K562 (cell line): Measurements from ENCODE around the gene MLANA. TPM values are rescaled to one million over a fixed set of nuclear protein-coding genes. Genes with fewer than 3 reads are reported as not detected.

Source experiments
- ATAC-seq: fragments of 200-7000 bp; cut with Tn5 transposase; 3 replicates; pipeline ENCODE4 v1.9.1; 2020; ENCODE audit warnings: moderate library complexity
- BruUV-seq: library from RNA; stranded (reverse); fragments of 400-500 nt; replicated peaks from 2 replicates; lab custom pipeline; 2021; lab: Mats Ljungman, UMichigan
- CTCF ChIA-PET: fragments of 300-600 bp; formaldehyde crosslinking; extraction: SDS; loops from one replicate; lab custom pipeline; 2021; ENCODE audit warnings: low intra/inter-chr PET ratio; lab: Yijun Ruan, JAX
- POLR2A ChIA-PET: fragments of 300-600, 350-650 bp; sonication (Branson Sonifier 250); formaldehyde crosslinking; extraction: SDS; loops from one replicate; lab custom pipeline; 2021; ENCODE audit warnings: antibody characterized with exemption, inconsistent platforms; lab: Yijun Ruan, JAX
- DNase-seq, 4 experiments: peaks; one replicate each; pipeline versions ENCODE4 v3.0.0 to v3.0.0-alpha.2; 2011 to 2018; ENCODE audit warnings: low spot score in 3 of 4, mixed read lengths in 3 of 4; ENCODE audit errors: extremely low read depth in 1 of 4
- FAIRE-seq: peaks from 2 replicates; lab custom pipeline; 2011; peaks lifted over from hg19 to GRCh38; lab: Jason Lieb, UNC
- H2AFZ ChIP-seq: 2 replicates; pipeline ENCODE4 v1.6.0; 2011; ENCODE audit warnings: low read depth, low read length, control low read depth, inconsistent platforms
- H3K27ac ChIP-seq: fragments of 200-600 bp; 3 replicates; pipeline ENCODE4 v1.8.0; 2011; ENCODE audit warnings: low read depth, mild to moderate bottlenecking, control low read depth, inconsistent platforms, low read length, moderate library complexity, mixed read lengths; ENCODE audit errors: extremely low read depth
- H3K27me3 ChIP-seq, 2 experiments: fragments of 300-600 bp in 1 of 2; 2 replicates in 1 of 2; 3 replicates in 1 of 2; pipeline versions ENCODE4 v1.6.0 to v1.8.0; 2011; ENCODE audit warnings: inconsistent platforms in 2 of 2, low read length in 2 of 2, mild to moderate bottlenecking in 1 of 2, mixed read lengths in 1 of 2, moderate library complexity in 1 of 2; ENCODE audit not compliant: control insufficient read depth in 2 of 2, insufficient read depth in 2 of 2
- H3K36me3 ChIP-seq: fragments of 300-600 bp; 3 replicates; pipeline ENCODE4 v1.8.0; 2011; ENCODE audit warnings: mild to moderate bottlenecking, low read length, inconsistent platforms; ENCODE audit not compliant: control insufficient read depth, insufficient read depth
- H3K4me1 ChIP-seq, 2 experiments: fragments of 200-600 bp in 1 of 2; replicated peaks in 1 of 2; 2 replicates in 1 of 2; 3 replicates in 1 of 2; pipeline versions ENCODE4 v1.5.1 to v1.8.0; 2011; ENCODE audit warnings: inconsistent platforms in 2 of 2, low read length in 2 of 2, mild to moderate bottlenecking in 1 of 2, mixed read lengths in 1 of 2, moderate library complexity in 1 of 2; ENCODE audit not compliant: control insufficient read depth in 2 of 2, insufficient read depth in 2 of 2
- H3K4me2 ChIP-seq: 2 replicates; pipeline ENCODE4 v1.6.1; 2011; ENCODE audit warnings: low read length, control low read depth, inconsistent platforms, mixed read lengths; ENCODE audit not compliant: insufficient read depth
- H3K4me3 ChIP-seq: fragments of 200-600 bp; sonication (generic), shearing (Covaris generic); 2 replicates; pipeline ENCODE4 v1.5.1; 2016; ENCODE audit warnings: control low read depth, inconsistent platforms
- H3K79me2 ChIP-seq: fragments of 200-600 bp; 3 replicates; pipeline ENCODE4 v1.8.0; 2011; ENCODE audit warnings: low read length, inconsistent platforms; ENCODE audit not compliant: control insufficient read depth, insufficient read depth
- H3K9ac ChIP-seq, 2 experiments: 2 replicates each; pipeline versions ENCODE4 v1.6.0 to v1.6.1; 2011; ENCODE audit warnings: low read depth in 2 of 2, low read length in 2 of 2, control low read depth in 1 of 2, inconsistent platforms in 1 of 2, mild to moderate bottlenecking in 1 of 2, mixed read lengths in 1 of 2; ENCODE audit not compliant: insufficient read depth in 1 of 2
- H3K9me1 ChIP-seq: one replicate; pipeline ENCODE4 v1.6.0; 2011; ENCODE audit warnings: inconsistent platforms, mild to moderate bottlenecking, low read length, moderate library complexity; ENCODE audit not compliant: control insufficient read depth, insufficient read depth
- H3K9me3 ChIP-seq: replicated peaks from 2 replicates; pipeline ENCODE4 v1.5.1; 2011; ENCODE audit warnings: low read depth, low read length, inconsistent platforms; ENCODE audit not compliant: control insufficient read depth, insufficient read depth
- H4K20me1 ChIP-seq: replicated peaks from 2 replicates; pipeline ENCODE4 v1.6.1; 2011; ENCODE audit warnings: low read length, inconsistent platforms, mixed read lengths; ENCODE audit not compliant: control insufficient read depth, insufficient read depth
- ASH1L ChIP-seq: fragments of 450-650 bp; IDR thresholded peaks from 2 replicates; pipeline ENCODE4 v1.6.1; 2018; ENCODE audit warnings: borderline replicate concordance, mild to moderate bottlenecking, low read depth; ENCODE audit not compliant: partially characterized antibody
- E2F3 ChIP-seq: fragments of 250-450 bp; sonication (Bioruptor Pico); IDR thresholded peaks from 2 replicates; pipeline ENCODE4 v1.4.0; 2020; ENCODE audit warnings: mild to moderate bottlenecking
- E4F1 ChIP-seq: fragments of 250-450 bp; sonication (Bioruptor Pico); IDR thresholded peaks from 2 replicates; pipeline ENCODE4 v1.5.0; 2021; ENCODE audit warnings: mild to moderate bottlenecking, borderline replicate concordance
- GABPA ChIP-seq: fragments of 200-800 bp; sonication (Bioruptor generic); conservative IDR thresholded peaks from 2 replicates; pipeline ENCODE4 v1.6.1; 2016; ENCODE audit warnings: low read depth, missing genetic modification characterization, missing compliant biosample characterization
- NFIC ChIP-seq: fragments of 450-650 bp; IDR thresholded peaks from 2 replicates; pipeline ENCODE4 v1.6.1; 2017; ENCODE audit warnings: mild to moderate bottlenecking, inconsistent platforms
- NFIX ChIP-seq: fragments of 250-450 bp; sonication (Bioruptor Pico); IDR thresholded peaks from 2 replicates; pipeline ENCODE4 v1.4.0; 2020; ENCODE audit warnings: low read depth, mild to moderate bottlenecking, moderate library complexity
- RBM25 ChIP-seq: fragments of 200-400 bp; formaldehyde crosslinking; IDR thresholded peaks from 2 replicates; pipeline ENCODE4 v1.6.1; 2018; ENCODE audit warnings: low read length, low read depth, moderate library complexity; ENCODE audit not compliant: severe bottlenecking
- STAT5A ChIP-seq: IDR thresholded peaks from 2 replicates; pipeline ENCODE4 v1.6.1; 2012; ENCODE audit warnings: low read length, inconsistent platforms, borderline replicate concordance
- ZNF121 ChIP-seq: sonication (generic); formaldehyde crosslinking; conservative IDR thresholded peaks from 2 replicates; pipeline ENCODE4 v1.8.0; 2022; ENCODE audit warnings: missing genetic modification reagents
- ZNF280B ChIP-seq: fragments of 250-450 bp; sonication (Bioruptor Pico); IDR thresholded peaks from 2 replicates; pipeline ENCODE4 v1.5.1; 2021; ENCODE audit warnings: mild to moderate bottlenecking
- WGBS: fragments of 100-300 bp; shearing (Covaris generic); methylation state at CpG from one replicate; pipeline ENCODE4 v1.1.6; 2016; ENCODE audit warnings: low coverage, mixed read lengths; ENCODE audit not compliant: insufficient coverage; ENCODE audit errors: missing lambda C conversion rate; 5-methylcytosine and 5-hydroxymethylcytosine counted together
- in situ Hi-C: fragments of 300-500 bp; cut with MboI; formaldehyde crosslinking; loops from 4 replicates; pipeline ENCODE4 v1.15.0; 2018; ENCODE audit warnings: inconsistent platforms, mixed read lengths
- intact Hi-C: fragments of 100-400 bp; cut with micrococcal nuclease; formaldehyde crosslinking; loops from 2 replicates; pipeline ENCODE4 v1.14.2; 2022
- polyA plus RNA-seq, 8 experiments: library from polyadenylated mRNA; depleted of rRNA in 4 of 8; stranded (reverse) in 5 of 8; unstranded in 3 of 8; fragments of >200 nt; fragmentation: Nextera tagmentation in 2 of 8; fragmentation: Illumina TruSeq in 1 of 8; extraction: Ambion mirVana in 2 of 8; extraction: Trizol in 1 of 8; gene quantifications; 2 replicates each; pipeline versions ENCODE4 v1.2.1 to v1.2.3, GENCODE V29; 2011 to 2014; ENCODE audit warnings: inconsistent platforms in 1 of 8, missing spikeins in 1 of 8
- total RNA-seq, 7 experiments: library from RNA; depleted of rRNA in 6 of 7; stranded (reverse); fragments of >200 nt in 6 of 7; fragmentation: Illumina TruSeq in 2 of 7; extraction: Trizol in 2 of 7; gene quantifications; 2 replicates each; pipeline versions ENCODE4 v1.2.1 to v1.2.3, GENCODE V29; 2011 to 2021; ENCODE audit warnings: low replicate concordance in 1 of 7

MLANA gene
- total and polyA plus RNA-seq, 9 of the 15 experiments (the other 6 are each of a cell fraction or from before 2014, with no cell fraction given) = not detected

- Histone ChIP-seq H2AFZ (peak overlapping the region; percentile 54; the same call in 1 of the 2 replicates), H3K27ac (peak overlapping the region; percentile 58; the same call in 1 of the 3 replicates), H3K9me1 (no peaks in the 10 kb centered on the region), H3K36me3 (no peaks in the 10 kb centered on the region), H3K9me3 (no peaks in the 10 kb centered on the region; the same call in 1 of the 2 replicates), H3K9ac (no peak overlapping the region), H3K4me2 (no peak overlapping the region)
- no peak for ATAC-seq
- in situ Hi-C loops = no loop called here
- intact Hi-C loops = no loop called here
- WGBS = 50% methylated on average over 1 of the region's 1 CpG
- no peak for DNase-seq
- no peak for FAIRE-seq
- CTCF ChIA-PET = no interaction called here
- no peak for TF ChIP-seq ASH1L
- 0 out of 2 replicates have a peak, but pooled peaks have one; percentile 22 for TF ChIP-seq GABPA (tag)
- TF ChIP-seq E2F3 = no peak
- peak; percentile 47 for TF ChIP-seq RBM25
- TF ChIP-seq ZNF121 = peak; percentile 67
- TF ChIP-seq, all 486 proteins: peak for 3
- H3K27me3 ChIP-seq = no peaks in the 10 kb centered on the region
- H3K4me1 ChIP-seq = peaks cover 11 to 42% of the 10 kb centered on the region in 2 experiments; a peak in 4 of 5 replicates
- BruUV-seq = no TSS peak
- no peak overlapping the region for H3K4me3 ChIP-seq
- no peaks in the 10 kb centered on the region for H3K79me2 ChIP-seq
- POLR2A ChIA-PET = interaction anchor here (0.7 kb wide), 1 partner anchor 277 kb away, joined by 3 read pairs; no protein-coding TSS in a partner anchor
- H4K20me1 ChIP-seq = no peaks in the 10 kb centered on the region; the same call in 1 of the 2 replicates
Observed at GRCh38 chr9:5845157-5845531, 45.5 kb upstream of the MLANA start.

- ATAC-seq = no peak; the same call in none of the 3 replicates
- H4K20me1 ChIP-seq = no peaks in the 10 kb centered on the region; the same call in 1 of the 2 replicates
- H2AFZ ChIP-seq = no peak overlapping the region
- peaks cover 11 to 50% of the 10 kb centered on the region in 2 experiments; a peak in 4 of 5 replicates for H3K4me1 ChIP-seq
- DNase-seq = peak in 2 of 4 experiments; percentile 25 to 55
- no peaks in the 10 kb centered on the region for H3K27me3 ChIP-seq
- H3K79me2 ChIP-seq = no peaks in the 10 kb centered on the region
- 75% methylated on average over 1 of the region's 1 CpG for WGBS
- no peaks in the 10 kb centered on the region; the same call in 1 of the 2 replicates for H3K9me3 ChIP-seq
- no peak for FAIRE-seq
- TF ChIP-seq STAT5A (no peak), ZNF280B (CRISPR knock-in tag) (no peak), NFIC (peak; percentile 87), NFIX (no peak), E4F1 (CRISPR knock-in tag) (no peak)
- TF ChIP-seq, all 486 proteins: peak for 1
- Histone ChIP-seq H3K27ac (no peak overlapping the region), H3K4me3 (no peak overlapping the region), H3K36me3 (no peaks in the 10 kb centered on the region), H3K9ac (peak overlapping the region in 1 of 2 experiments; percentile 28; a peak in 1 of 4 replicates), H3K9me1 (no peaks in the 10 kb centered on the region), H3K4me2 (no peak overlapping the region)
- POLR2A ChIA-PET = interaction anchor here (0.9 kb wide), 1 partner anchor 14 kb away, joined by 3 read pairs; no protein-coding TSS in a partner anchor
- BruUV-seq = no TSS peak
- intact Hi-C loops = no loop called here
- in situ Hi-C loops = no loop called here
- CTCF ChIA-PET = no interaction called here
Observed at GRCh38 chr9:5846096-5846495, 44.6 kb upstream of the MLANA start.
